GM19455 (cell line): ENCODE measurements around the gene VPS37B.

Experiments used
- ATAC-seq: cut with Tn5 transposase; IDR thresholded peaks from one replicate; pipeline ENCODE4 v1.9.1; 2021; ENCODE audit not compliant: unreplicated experiment

VPS37B gene

DNA sequence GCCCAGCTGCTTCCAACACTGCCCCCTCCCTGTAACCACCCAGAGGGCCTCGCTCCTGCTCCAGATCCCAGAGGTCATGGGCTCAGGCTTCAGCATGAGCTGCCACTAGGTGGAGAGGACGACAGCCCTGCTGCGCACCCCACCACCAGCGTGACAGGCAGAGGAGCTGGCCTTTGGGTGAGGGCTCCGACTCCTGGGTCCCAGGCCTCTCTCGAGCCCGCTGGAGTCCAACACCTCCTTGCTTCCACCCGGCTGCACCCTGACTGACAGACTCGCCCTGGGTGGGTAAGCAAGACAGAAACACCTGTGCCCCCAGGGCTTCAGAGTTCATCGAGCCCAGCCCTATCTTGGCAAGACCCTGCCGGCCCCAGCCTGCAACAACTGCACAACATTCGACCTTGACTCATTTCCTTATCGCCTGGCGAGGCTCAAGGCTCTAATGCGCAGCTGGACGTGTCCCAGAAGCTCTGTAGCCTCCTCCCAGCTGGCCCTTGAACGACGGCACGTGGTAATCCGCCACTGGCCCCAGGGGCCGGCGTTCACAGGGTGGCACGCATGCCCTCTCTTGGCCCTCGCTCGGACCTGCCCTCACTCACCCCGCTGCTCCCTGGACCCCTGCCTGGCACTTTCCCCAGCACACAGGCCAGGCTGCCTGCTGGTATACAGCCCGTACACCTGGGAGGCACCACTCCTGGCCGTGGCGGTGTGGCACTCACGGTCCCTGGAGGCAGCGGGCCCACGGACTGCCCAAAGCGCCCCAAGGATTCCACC, 28.0 kb downstream of the VPS37B start:
- no peak for ATAC-seq

DNA sequence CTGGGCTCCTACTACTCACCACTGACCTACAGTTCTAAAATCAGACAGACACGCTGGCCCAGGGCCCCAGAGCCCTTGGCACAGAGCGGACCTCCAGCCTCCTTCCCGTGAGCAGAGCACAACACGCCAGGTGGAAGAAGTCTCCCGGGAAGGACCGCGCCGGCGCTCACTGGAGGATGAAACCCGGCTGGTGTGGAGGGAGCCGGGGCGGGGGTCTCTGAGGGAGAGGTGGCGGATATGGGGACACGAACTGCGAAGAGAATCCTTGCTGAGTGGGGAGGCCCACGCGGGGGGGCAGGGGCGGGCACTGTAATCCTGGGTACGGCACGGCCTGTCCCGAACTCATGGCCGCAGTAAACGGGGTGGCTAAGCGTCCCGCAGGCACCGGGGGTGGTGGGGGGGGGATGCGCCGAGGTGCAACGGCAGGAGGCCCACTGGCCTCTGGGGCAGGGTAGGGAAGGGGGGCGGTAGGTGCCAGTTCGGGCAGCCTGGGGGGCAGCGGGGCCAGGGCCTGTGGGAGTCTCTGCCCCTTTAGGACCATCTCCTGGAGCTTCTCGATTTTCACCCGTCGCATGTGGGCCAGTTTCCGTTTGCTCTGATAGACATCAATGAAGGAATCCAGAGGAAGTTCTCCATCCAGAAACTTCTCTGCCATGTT, 28.8 kb downstream of the VPS37B start:
- ATAC-seq = no peak

DNA sequence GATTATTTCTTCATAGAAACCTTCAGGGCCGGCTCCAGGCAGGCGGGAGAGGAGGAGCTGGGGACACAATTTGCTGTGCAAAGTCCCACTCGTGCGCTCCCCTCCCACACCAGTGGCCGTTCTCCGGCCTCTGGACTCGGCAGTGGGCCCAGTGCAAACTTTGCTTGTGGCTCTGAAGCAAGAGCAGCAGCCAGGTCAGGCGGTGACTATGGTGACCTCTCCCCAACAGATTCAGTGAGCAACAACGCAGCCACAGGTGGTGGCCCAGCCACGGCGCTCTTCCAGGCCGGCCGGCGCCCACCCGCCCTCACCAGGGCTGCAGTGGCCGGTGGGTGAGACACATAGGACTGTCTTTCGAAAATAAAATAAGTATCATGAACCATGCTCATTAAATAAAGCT, 29.5 kb downstream of the VPS37B start:
- ATAC-seq = no peak

DNA sequence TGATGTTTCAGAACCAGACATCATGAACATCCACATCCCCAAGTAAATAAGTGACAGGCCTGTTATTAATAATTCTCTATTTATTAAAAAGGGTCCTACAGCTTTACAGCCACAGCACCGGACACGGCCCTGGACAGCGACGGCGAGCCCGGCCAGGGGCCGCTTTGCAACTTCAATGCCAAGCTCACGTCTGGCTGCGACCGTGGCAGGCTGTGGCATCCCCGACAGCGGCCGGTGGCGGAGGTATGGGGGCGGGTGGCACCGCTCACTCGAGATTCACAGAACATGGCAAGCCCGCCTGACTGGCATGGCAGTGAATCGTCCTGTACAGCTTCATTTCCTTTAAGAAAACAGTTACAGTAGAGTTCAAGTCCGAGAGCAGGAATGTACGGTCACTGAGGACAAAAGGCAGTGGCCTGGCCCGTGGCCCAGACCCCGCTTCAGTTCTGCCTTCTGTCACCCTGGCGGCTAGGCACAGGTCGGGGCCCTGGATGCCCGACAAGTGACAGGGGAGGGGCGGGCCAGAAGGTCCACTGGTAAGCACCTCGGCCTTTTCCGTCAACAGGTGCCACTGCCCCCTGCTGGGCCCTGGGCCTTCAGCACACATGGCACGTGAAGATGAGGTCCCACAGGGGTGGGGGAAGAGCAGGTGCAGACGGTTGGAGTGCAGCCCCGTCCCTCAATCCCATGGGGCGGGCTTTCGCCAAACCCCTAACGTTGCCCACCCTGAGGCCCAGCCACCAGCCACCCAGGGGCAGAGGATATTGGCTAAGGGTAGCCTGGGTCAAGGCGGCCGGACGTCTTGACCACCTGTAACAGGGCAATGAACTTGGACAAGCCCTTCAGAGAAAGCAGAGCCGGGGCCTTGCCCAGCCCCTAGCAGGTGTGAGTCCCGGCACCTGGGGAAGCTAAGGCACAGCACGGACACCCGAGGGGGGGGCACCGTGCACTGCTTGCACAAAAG, 30.4 kb downstream of the VPS37B start:
- ATAC-seq = no peak

DNA sequence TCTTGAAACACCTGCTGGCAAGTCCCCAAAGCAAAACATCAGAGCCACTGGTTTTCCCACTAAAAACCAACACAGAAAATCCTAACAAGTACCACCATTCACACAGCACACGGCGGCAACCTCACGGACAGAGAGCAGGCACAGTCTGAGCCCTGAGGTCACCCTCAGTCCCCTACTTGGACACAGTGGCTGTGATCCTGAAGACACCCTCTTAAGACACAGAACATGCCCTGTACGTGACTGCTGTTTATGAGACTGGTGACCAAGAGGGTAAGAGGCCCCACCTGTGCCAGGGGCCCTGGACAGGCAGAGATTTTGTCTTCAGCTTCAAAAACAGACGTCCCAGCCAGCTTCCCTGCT, 31.1 kb downstream of the VPS37B start:
- ATAC-seq = no peak

DNA sequence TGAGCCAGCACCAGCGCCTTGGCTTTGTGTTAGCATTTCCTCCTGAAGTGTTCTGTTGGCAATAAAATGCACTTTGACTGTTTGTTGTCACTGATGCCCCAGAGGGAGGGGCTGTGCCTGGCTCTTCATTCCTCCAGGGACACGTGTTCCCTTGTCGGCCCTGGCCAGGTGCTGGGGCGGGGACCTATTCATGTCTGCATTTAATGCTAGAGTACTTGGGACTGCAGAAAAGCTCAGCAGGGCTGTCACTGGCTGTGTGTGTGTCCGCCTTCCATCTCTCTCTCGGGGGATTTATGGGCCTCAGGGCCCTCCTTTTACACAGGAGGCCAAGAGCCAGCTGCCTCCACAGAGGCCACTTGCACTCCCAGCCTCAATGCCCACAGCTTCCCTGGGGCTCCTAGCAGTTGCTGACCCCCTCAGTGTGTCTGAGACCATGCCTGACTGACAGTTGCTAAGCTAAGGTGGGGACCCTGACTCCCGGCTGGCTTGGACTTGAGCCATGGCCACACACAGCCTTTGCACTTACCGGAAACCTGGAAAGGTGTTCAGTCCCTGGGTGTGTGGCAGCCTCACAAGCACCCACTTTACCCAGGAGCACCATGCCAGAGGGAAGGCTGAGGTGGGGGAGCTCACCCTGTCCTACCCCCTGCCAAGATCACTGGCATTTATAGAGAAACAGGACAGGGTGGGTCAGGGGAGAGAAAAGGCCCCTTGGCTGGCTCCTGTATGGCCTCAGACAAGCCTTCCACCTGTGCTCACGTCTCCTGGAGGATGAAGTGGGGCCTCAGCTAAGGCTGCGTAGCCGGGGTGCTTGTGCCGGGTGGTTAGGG, 32.8 kb downstream of the VPS37B start:
- no peak for ATAC-seq

DNA sequence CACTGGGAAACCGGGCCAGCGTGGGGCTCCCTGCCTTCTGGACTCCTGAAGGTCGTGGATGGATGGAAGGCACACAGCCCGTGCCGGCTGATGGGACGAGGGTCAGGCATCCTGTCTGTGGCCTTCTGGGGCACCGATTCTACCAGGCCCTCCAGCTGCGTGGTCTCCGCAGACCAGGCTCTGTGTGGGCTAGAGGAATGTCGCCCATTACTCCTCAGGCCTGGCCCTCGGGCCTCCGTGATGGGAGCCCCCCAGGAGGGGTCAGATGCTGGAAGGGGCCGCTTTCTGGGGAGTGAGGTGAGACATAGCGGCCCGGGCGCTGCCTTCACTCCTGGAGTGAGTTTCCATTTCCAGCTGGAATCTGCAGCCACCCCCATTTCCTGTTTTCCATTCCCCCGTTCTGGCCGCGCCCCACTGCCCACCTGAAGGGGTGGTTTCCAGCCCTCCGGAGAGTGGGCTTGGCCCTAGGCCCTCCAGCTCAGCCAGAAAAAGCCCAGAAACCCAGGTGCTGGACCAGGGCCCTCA, 33.8 kb downstream of the VPS37B start:
- ATAC-seq = no peak

DNA sequence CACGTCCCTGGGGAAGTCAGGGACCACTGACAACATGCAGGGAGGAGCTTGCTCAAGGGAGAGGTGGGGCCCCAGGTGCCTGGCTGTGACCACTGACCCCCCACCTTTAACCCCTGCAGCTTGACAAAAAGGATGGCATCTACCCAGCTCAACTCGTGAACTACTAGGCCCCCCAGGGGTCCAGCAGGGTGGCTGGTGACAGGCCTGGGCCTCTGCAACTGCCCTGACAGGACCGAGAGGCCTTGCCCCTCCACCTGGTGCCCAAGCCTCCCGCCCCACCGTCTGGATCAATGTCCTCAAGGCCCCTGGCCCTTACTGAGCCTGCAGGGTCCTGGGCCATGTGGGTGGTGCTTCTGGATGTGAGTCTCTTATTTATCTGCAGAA, 34.3 kb downstream of the VPS37B start:
- no peak for ATAC-seq

DNA sequence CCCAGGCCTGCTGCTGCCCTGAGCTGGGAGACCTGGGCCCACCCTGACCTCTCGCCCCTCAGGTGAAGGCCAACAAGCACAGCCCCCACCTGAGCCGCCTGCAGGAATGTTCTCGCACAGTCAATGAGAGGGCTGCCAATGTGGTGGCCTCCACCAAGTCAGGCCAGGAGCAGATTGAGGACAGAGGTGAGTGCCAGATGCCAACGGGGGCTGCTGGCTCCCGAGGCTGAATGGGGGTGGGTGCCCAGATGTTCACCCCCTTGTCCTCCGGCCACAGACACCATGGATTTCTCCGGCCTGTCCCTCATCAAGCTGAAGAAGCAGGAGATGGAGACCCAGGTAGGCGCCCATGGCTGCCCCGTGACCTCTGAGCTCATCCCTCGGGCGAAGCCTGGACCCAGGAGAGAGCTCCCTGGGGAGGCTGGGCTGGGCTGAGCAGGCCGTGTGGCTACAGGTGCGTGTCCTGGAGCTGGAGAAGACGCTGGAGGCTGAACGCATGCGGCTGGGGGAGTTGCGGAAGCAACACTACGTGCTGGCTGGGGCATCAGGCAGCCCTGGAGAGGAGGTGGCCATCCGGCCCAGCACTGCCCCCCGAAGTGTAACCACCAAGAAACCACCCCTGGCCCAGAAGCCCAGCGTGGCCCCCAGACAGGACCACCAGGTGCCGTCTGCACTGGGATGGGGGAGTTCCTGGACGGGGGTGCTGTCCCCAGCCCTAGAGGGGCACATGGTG, 34.9 kb downstream of the VPS37B start:
- no peak for ATAC-seq

DNA sequence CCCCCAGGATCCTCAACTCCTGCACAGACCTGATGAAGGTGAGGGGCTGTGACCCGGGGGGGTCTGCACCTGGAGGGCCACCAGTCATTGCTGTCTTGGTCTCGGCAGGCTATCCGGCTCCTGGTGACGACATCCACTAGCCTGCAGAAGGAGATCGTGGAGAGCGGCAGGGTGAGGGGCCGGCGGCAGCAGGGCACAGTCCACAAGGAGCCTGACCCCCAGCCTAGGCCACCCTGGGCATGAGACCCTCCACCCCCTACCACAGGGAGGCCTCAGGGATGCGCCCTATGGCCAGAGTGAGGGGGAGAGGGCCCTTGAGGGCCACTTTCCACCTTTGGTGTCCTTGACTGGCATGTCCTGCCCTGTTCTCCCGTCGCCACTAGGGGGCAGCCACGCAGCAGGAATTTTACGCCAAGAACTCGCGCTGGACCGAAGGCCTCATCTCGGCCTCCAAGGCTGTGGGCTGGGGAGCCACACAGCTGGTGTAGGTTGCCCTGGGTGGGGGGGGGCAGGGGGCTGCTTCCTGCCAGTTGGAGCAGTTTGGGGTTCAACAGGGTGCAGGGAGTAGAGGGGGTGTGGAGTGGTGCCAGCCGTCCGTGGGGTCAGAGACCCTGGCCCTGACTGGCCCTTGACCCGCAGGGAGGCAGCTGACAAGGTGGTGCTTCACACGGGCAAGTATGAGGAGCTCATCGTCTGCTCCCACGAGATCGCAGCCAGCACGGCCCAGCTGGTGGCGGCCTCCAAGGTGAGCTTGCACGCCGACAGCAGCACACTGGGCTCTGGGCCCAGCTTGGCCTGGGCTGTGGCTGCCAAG, 35.7 kb downstream of the VPS37B start:
- no peak for ATAC-seq

DNA sequence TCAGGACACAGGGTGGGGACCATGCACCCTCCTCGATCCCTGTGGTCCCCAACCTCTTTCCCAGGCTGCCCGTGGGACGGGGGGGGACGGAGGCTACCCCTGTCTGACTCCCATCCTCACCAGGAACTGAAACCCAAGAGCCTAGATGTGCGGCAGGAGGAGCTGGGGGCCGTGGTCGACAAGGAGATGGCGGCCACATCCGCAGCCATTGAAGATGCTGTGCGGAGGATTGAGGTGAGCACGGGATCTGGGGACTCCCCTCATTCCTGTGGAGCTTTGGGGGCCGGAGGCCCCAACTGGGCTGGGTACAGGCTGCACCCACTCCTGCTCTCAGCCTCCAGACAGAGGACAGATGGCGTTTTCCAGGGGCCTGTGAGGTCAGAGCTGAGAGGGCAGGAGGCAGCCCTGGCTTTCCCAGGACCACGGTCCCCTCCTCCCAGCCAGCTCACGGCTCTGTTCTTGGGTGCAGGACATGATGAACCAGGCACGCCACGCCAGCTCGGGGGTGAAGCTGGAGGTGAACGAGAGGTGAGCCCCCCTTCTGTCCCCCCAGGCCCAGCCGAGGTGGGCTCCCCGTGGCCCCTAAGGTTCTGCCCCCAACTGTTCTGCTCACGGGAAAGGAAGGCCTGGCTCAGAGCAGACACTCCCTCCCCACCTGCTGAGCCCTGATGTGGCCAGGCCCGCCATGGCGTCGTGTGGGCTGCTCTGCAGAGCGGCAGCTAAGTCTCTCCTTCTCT, 36.5 kb downstream of the VPS37B start:
- ATAC-seq = no peak

DNA sequence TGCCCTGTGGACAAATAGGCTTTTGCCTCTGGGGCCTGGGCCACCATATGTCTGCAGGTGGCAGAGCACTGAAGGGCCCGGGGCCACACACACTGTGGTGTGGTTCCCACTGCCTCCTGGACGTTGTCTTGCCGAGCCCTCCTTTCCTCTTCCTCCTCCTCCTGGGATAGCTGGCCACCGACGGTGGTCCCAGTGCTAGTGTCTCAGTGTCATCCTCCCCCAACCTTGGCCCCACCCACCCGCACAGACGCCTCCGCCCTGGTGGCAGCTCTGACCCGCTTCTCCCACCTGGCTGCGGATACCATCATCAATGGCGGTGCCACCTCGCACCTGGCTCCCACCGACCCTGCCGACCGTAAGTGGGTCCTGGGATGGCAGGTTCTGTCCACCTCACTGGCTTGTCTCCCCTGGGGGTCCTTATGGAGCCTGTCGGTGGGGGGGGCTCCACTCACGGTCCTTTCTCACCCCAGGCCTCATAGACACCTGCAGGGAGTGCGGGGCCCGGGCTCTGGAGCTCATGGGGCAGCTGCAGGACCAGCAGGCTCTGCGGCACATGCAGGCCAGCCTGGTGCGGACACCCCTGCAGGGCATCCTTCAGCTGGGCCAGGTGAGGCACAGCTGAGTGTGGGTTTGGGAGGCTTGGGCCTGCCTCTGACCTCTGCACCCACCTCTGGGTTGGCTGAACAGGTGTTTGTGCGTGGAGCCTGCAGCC, 37.2 kb downstream of the VPS37B start:
- ATAC-seq = no peak

DNA sequence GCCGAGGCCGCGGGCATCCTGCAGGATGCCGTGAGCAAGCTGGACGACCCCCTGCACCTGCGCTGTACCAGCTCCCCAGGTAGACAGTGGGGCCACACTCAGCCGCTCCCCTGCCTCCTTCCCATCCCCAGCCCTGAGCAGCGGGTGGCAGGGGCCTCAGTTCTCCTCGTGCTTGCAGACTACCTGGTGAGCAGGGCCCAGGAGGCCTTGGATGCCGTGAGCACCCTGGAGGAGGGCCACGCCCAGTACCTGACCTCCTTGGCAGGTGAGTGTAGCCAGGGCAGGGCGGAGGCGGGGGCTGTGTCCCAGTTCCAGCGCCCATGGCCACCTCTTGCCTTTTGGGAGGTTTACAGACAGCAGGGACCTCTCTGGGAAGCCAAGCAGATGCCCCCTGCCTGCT, 37.8 kb downstream of the VPS37B start:
- no peak for ATAC-seq

DNA sequence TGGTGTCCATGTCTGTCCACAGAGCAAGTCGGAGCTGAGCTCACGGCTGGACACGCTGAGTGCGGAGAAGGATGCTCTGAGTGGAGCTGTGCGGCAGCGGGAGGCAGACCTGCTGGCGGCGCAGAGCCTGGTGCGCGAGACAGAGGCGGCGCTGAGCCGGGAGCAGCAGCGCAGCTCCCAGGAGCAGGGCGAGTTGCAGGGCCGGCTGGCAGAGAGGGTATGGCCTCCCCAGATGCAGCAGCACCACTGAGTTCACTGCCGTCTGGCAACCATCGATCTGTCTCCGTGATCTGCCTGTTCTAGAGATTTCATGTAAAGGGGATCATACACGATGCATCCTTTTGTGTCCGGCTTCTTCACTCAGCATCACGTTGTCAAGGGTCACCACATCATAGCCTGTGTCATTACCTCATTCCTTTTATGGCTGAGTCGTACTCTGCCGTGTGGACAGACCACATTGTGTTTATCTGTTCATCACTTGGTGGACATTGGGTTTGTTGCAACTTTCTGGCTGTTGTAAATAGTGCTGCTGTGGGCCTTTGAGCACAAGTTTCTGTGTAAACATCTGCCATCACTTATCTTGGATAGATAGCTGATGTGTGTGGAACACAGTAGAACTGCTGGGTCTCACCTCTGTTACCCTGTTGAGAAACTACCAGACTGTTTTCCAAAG, 38.8 kb downstream of the VPS37B start:
- no peak for ATAC-seq

DNA sequence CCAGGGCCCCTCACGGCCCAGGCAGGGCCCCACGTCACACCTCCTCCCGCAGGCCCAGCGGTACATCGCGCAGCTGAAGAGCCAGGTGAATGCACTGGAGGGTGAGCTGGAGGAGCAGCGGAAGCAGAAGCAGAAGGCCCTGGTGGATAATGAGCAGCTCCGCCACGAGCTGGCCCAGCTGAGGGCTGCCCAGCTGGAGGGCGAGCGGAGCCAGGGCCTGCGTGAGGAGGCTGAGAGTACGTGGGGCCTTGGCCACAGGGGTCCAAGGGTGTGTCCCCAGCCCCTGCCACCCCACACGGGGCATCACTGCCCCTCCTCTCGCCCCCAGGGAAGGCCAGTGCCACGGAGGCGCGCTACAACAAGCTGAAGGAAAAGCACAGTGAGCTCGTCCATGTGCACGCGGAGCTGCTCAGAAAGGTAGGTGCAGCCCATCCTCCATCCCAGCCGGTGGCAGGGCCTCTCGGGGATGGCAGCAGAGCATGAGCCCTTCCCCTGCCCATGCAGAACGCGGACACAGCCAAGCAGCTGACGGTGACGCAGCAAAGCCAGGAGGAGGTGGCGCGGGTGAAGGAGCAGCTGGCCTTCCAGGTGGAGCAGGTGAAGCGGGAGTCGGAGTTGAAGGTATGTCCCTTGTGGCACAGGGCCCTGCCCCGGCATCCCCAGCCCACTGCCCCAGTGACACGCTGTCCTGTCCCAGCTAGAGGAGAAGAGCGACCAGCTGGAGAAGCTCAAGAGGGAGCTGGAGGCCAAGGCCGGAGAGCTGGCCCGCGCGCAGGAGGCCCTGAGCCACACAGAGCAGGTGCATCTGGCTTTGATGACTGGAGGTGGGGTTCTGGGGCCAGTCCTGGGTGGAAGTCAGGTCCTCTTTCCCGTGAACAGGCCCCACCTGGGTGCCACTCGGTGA, 39.7 kb downstream of the VPS37B start:
- no peak for ATAC-seq
